HG02981 (cell line): ENCODE data around the gene NLRP12.
"Not testable (repeated sequence)": the region's sequence is repeated elsewhere in the genome, so short reads cannot be mapped to it uniquely, and the experiment has no call there.

Experiments used
- ATAC-seq: cut with Tn5 transposase; IDR thresholded peaks from one replicate; pipeline ENCODE4 v1.9.1; 2021; ENCODE audit warnings: mild to moderate bottlenecking, moderate library complexity; ENCODE audit not compliant: unreplicated experiment

NLRP12 gene

DNA sequence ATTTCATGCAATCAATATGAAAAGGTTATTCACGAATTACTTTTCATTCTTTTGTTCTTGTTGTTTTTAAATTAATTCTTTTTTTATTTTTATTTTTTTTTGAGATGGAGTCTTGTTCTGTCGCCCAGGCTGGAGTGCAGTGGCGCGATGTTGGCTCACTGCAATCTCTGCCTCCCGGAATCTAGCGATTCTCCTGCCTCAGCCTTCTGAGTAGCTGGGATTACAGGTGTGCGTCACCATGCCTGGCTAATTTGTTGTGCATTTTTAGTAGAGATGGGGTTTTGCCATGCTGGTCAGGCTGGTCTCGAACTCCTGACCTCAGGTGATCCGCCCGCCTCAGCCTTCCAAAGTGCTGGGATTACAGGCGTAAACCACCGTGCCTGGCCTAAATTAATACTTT, 16.1 kb upstream of the NLRP12 start:
- ATAC-seq, result not testable (repeated sequence)

DNA sequence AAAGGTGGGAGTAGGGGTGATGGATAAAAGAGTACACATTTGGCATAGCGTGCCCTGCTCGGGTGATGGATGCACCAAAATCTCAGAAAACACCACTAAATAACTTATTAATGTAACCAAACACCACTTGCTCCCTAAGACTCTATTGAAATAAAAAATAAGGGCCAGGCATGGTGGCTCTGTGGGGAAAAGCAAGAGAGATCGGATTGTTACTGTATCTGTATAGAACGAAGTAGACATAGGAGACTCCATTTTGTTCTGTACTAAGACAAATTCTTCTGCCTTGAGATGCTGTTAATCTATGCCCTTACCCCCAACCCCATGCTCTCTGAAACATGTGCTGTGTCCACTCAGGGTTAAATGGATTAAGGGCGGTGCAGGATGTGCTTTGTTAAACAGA, 14.3 kb upstream of the NLRP12 start:
- ATAC-seq, result not testable (repeated sequence)

DNA sequence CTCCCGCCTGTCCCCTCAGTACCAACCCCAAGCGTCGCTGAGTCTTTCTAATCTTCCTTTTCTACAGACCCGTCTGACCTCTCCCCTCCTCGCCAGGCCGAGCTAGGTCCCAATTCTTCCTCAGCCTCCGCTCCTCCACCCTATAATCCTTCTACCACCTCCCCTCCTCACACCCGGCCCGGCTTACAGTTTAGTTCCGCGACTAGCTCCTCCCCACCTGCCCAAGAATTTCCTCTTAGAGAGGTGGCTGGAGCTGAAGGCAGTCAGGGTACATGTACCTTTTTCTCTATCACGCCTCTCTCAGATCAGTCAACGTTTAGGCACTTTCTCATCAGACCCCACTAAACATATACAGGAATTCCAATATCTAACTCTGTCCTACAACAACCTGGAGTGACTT, 8.7 kb upstream of the NLRP12 start:
- ATAC-seq, result not testable (repeated sequence)

GRCh38 chr19:53828531-53828930, 4.4 kb upstream of the NLRP12 start:
- ATAC-seq, result no peak

GRCh38 chr19:53826876-53827275, 2.8 kb upstream of the NLRP12 start:
- no peak for ATAC-seq

- no peak for ATAC-seq
Measured at GRCh38 chr19:53823380-53824120, 564 bp downstream of the NLRP12 start.

GRCh38 chr19:53819861-53820260, 4.3 kb downstream of the NLRP12 start:
- ATAC-seq, result no peak

- no peak for ATAC-seq
Measured at GRCh38 chr19:53818756-53819155, 5.4 kb downstream of the NLRP12 start.

GRCh38 chr19:53813996-53814395, 10.1 kb downstream of the NLRP12 start:
- ATAC-seq, result no peak

DNA sequence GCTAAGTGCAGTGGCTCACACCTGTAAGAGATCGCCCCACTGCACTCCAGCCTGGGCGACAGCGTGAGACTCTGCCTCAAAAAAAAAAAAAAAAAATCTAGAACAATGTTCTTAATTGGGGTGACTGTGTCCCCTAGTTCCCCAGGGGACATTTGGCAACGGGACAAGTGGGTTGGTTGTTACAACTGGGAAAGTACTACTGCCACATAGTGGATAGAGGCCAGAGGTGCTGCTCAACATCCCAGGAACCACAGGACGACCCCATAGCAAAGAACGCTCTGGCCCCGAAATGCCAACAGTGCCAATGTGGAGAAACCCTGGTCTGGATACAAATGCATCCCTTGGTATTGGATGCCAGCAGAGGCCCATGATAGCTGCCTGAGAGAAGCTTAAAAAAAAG, 11.8 kb downstream of the NLRP12 start:
- no peak for ATAC-seq

- ATAC-seq, result no peak
Measured at GRCh38 chr19:53810891-53811290, 13.2 kb downstream of the NLRP12 start.

GRCh38 chr19:53810187-53810546, 13.9 kb downstream of the NLRP12 start:
- ATAC-seq, result no peak

GRCh38 chr19:53809518-53810186, 14.5 kb downstream of the NLRP12 start:
- no peak for ATAC-seq

DNA sequence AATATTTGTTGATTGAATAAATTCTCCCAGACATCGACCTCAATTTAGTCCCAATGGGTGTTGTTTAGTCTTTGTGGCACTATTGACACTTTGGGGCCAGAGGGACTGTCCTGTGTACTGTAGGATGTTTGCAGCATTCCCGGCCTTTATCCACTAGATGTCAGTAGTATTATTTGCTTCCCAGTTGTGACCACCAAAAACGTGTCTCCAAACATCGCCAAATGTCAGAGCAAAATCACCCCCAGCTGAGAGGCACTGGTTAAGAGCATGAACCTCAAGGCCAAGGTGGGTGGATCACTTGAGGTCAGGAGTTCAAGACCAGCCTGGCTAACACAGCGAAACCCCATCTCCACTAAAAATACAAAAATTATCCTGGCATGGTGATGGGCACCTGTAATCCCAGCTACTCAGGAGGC, 15.4 kb downstream of the NLRP12 start:
- ATAC-seq, result no peak

DNA sequence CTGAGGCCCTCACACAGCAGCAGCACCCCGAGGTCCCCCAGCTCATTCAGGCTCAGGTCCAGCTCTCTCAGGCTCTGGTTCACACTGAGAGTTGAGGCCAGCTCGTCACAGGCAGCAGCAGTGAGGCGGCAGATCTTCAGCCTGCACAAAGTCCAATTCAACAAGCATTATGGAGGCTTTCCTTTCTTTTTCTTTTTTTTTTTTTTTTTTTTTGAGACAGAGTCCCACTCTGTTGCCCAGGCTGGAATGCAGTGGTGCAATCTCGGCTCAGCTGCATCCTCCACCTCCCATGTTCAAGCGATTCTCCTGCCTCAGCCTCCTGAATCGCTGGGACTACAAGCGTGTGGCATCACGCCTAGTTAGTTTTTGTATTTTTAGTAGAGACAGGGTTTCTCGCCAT, 22.9 kb downstream of the NLRP12 start:
- ATAC-seq, result no peak

GRCh38 chr19:53795019-53795418, 29.1 kb downstream of the NLRP12 start:
- ATAC-seq, result no peak

GRCh38 chr19:53792721-53793433, 31.2 kb downstream of the NLRP12 start:
- peak; percentile 71 for ATAC-seq

DNA sequence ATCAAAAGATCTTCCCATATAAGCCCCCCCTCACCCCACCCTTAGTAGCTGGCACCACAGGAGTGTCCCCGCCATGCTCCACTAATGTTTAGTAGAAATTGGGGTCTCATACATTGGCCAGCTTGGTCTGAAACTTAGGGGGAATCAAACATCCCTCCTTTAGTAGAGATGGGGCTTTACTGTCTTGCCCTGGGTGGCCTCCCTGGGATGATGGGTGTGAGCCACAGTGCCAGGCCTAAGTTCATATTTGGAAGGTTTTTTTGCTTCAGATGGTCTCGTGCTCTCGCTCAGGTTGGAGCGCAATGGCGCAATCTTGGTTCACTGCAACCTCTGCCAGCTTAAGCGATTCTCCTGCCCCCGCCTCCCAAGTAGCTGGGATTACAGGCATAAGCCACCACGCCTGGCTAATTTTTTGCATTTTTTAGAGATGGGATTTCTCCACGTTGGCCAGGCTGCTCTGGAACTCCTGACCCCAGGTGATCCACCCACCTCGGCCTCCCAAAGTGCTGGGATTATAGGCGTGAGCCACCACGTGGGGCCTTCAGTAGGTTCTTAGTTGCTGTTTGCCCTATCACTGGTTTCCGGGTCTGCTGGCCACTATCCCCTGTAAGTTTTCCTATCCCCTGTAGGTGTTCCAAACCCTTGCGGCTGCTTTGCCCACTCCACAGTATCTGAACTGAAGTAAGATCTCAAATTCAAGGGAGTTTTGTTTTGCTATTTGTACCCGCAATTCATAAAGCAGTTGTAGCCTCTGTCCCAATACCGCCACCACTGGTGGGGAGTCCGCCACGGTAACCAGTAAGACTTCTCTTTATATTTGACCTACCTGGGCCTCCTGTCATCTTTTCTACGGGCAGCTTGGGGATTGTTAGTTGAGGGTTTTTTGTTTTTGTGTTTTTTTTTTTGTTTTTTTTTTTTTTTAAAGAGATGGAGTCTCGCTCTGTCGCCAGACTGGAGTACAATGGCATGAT, 34.1 kb downstream of the NLRP12 start:
- ATAC-seq, result no peak

DNA sequence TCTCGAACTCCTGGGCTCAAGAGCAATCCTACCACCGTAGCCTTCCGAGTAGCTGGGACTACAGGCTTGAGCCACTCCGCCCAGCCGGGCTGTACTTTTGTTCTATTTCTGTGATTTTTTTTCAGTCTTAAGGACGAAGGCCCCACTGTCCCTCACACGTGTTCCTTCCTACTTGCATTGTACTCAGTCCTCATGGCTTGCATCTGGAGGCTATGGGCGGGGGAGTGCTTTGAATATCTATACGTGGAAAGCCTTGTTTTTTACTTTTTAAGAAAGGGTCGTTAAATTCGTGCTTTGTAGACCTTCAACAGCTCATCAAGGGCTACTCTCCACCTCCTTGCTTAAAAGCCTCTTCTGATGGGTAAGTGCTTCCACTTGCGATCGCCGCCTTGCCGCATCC, 36.8 kb downstream of the NLRP12 start:
- no peak for ATAC-seq

DNA sequence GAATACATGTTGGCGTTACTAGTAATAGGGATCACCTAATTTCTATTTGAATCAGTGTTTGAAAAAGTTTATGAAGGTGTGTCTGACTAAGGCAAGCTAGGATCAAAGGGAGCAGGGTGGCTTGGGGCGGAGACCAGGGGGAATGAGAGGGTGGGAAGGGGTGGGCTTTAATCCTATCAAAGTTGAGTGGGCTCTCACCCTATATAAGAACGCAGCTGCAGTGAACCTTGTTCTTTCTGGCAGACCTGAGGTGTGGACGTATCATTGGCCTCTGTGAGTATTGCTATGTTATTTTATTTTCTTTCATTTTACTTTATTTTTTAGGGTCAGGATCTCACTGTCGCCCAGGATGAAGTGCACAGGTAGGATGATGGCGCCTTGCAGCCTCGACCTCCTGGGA, 37.4 kb downstream of the NLRP12 start:
- ATAC-seq, result no peak
